NCI-H2196 (cell line): Measurements from ENCODE around the gene TUBD1.
"Not testable (repeated sequence)": the region's sequence is repeated elsewhere in the genome, so short reads cannot be mapped to it uniquely, and the experiment has no call there.

Source experiments
- DNase-seq: peaks from one replicate; lab custom pipeline; 2025; ENCODE audit not compliant: unreplicated experiment; lab: John Stamatoyannopoulos, UW

Gene TUBD1

DNA sequence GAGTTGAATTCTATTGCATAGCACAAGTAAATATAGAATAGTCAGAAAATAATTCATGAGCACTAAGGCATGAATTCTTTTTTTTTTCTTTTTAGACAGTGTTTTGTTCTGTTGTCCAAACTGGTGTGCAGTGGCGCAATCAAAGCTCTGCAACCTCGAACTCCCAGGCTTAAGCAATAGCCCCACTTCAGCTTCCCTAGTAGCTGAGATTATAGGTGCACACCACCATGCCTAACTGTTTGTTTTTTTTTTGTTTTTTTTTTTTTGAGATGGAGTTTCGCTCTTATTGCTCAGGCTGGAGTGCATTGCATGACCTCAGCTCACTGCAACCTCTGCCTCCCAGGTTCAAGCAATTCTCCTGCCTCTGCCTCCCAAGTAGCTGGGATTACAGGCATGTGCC, 16.6 kb downstream of the TUBD1 start:
- DNase-seq: no peak

DNA sequence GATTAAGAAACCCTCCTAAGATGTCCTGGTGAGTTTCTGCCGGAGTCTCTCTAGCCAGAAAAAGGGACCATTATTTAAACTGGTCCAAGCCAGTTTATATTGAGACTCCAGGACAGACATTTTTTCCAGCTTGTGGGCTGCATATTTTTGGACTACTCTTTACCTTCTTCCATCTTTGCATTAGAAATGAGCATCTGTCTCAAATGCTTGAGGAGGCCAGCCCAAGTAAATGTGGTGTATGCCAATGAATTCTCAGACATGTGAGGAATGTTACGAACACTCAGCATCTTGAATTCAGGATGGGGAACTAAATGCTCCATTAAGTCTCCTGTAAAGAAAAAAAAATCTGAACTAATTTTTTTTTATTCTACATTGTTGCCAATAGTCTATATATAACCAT, 18.4 kb downstream of the TUBD1 start:
- DNase-seq: no peak

DNA sequence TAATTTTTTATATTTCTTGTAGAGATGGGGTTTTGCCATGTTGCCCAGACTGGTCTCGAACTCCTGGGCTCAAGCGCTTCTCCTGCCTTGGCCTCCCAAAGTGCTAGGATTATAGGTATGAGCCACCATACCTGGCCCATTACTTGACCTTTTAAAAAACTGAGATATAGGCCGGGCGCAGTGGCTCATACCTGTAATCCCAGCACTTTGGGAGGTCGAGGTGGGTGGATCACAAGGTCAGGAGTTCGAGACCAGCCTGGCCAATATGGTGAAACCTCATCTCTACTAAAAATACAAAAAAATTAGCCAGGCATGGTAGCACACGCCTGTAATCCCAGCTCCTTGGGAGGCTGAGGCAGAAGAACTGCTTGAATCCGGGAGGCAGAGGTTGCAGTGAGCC, 19.3 kb downstream of the TUBD1 start:
- DNase-seq: not testable (repeated sequence)

DNA sequence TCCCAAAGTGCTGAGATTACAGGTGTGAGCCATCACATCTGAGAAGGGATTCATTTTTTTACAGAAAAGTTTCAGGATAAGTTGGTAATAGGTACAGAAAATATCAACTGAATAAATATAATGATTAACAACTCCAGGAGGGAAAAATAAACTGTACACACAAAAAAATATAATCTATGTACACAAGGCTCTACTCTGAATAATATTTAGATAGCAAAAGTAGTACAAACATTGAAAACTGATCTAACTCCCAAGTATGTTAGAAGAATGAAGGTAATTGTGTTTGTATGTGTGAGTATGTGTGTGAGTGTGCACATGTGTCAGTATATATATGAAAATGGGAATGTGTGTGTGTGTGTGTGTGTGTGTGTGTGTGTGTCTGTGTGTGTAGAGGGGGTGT, 20.4 kb downstream of the TUBD1 start:
- no peak for DNase-seq

DNA sequence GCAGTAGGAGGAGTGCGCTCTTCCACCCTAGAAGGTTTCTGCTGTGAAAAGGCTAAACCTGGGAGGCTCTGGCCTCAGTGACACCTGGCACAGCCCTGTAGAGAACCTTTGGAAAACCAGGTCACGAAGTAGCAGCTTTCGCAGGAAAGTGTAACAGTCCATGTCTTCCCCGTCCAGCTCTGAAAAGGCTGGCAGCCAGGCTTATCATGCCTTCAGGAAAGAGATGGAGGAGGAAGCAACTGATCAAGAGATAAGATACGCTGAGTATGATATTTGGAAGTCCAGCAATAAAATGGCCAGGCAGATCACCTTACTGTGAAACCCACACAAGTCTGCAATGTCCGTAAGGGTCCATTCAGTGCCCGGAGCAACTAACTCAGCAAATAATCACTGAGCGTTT, 22.3 kb downstream of the TUBD1 start:
- DNase-seq: no peak

DNA sequence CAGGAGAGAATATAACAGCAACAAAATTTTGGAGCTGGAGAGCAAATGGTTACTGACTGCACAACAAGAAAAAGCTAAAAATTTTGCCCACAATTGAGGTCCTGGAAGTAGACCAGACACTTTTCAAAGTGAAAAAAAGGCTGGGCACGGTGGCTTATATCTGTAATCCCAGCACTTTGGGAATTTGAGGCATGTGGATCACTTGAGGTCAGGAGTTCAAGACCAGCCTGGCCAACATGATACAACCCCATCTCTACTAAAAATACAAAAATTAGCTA, 22.9 kb downstream of the TUBD1 start:
- DNase-seq: no peak

GRCh38 chr17:59863616-59864015, 29.1 kb downstream of the TUBD1 start:
- no peak for DNase-seq

GRCh38 chr17:59859444-59860025, 33.2 kb downstream of the TUBD1 start:
- DNase-seq: peak; percentile 55

DNA sequence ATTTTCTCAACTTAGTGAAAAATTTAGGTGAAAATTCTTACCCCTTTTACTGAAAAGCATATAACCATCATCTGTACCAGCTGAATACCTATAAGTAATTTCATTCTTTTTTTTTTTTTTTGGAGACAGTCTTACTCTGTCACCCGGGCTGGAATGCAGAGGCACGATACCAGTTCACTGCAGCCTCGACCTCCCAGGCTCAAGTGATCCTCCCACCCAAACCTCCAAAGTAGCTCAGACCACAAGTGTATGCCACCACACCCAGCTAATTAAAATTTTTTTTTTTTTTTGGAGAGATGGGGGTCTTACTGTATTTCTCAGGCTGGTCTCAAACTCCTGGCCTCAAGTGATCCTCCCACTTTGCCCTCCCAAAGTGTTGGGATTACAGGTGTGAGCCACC, 33.8 kb downstream of the TUBD1 start:
- no peak for DNase-seq

DNA sequence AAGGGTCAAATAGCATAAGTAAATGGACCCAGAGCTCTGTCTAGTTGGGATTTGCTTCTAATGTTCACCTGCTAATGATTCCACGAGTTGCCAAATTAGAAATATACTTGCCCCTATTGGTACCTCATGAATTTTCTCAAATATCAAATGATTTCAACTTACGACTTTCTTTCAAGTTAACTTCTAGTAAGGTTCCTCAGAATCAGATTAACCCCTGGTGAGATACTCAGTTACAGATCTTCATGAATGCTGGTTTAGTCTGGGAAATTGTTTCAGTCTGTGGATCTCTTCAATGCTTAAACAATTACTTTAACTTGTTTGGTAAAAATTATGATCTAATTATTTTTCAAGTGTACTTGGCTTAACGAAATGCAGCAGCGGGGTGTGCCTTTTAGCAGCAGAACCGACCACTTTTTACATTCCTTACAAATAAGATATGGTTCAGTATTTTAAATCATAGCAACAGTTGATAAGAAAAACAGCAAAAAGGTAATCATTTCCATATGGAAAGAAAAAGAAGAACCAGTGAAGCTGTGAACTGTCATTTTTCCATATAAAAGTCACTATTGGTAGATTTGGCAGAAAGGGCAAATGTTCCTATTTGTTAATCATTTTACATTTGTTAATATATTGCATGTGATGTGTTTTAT, 34.5 kb downstream of the TUBD1 start:
- DNase-seq: no peak

GRCh38 chr17:59856859-59857794, 35.6 kb downstream of the TUBD1 start:
- no peak for DNase-seq

GRCh38 chr17:59853919-59854729, 38.6 kb downstream of the TUBD1 start:
- DNase-seq: not testable (repeated sequence)

- peak; percentile 81 for DNase-seq
Measured at GRCh38 chr17:59853168-59853918, 39.4 kb downstream of the TUBD1 start.

GRCh38 chr17:59852847-59853167, 39.9 kb downstream of the TUBD1 start:
- DNase-seq: not testable (repeated sequence)

DNA sequence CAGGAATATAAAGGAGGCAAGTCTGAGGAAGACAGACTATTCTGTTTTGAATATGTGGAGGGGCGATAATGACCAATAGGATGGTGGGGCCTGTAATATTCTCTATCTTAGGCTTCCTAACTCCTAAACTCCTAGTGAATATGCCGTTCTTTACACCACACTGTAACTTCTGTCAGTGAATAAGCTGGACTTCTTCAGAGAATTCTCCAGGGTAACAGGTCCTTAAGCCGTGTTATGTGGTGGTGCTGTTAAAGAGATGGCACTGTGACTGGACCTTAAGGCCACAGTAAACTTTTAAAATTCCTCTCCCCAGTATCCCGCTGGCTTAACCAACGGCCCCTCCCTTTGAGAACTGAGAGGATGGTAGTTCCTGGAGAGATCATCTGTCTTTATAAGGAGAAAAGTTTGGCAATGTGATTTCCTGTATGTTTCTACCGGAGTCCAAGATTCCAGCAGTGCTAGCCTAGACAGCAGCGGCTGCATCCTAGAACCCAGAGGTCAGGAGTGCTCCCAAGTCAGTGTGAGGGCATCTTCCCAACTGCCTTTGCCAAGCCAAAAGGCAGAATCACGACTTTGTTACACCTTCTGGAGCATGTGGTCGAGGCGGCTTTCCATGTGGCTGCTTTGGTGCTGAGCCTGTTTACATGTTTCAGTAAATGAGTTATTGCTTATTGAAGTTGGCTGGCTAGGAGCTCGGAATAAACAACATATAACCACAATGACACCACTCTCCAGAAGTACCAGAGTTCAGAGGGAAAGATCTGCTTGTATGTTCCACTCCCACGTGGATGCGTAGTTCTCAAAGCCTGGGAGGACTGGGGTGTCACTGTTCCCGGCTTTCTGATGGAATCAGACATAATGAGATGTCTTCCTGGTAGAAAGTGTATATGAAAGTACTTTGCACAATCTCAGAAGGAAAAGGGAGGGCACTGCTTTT, 41.0 kb downstream of the TUBD1 start:
- DNase-seq: no peak

GRCh38 chr17:59850311-59850710, 42.4 kb downstream of the TUBD1 start:
- not testable (repeated sequence) for DNase-seq

DNA sequence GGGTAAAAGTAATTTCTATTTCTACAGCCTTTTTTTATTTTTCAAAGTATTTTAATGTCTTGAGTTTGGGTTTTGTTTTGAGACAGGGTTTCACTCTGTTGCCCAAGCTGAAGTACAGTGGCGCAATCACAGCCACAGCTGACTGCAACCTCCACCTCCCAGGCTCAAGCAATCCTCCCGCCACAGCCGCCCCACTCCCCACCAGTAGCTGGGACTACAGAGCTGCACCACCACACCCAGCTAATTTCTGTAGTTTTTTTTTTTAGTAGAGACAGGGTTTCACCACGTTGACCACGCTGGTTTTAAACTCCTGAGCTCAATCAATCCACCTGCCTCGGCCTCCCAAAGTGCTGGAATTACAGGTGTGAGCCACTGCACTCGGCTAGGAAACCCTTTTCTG, 44.0 kb downstream of the TUBD1 start:
- DNase-seq: no peak

DNA sequence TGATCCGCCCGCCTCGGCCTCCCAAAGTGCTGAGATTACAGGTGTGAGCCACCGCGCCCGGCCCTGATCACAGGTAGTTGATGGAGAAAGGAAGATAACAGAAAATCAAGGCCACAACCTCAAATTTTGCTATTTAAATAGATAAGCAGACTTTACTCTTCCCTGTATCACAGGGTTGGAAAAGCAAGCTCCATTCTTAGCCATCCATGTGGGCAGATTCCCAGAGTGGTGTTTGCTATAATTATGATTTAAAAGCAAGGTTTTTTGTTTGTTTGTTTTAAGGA, 44.4 kb downstream of the TUBD1 start:
- DNase-seq: no peak

GRCh38 chr17:59846394-59847165, 46.2 kb downstream of the TUBD1 start:
- DNase-seq: peak; percentile 83
